Neural crest cell (in vitro differentiated cells): ENCODE results near the gene STAB2. TPM values are rescaled to one million over a fixed set of nuclear protein-coding genes. Genes with fewer than 3 reads are reported as not detected.

Experiments
- DNase-seq: peaks from one replicate; pipeline ENCODE4 v3.0.0; 2021; ENCODE audit warnings: low read depth, mixed read lengths, low spot score
- H3K27ac Mint-ChIP-seq: one replicate; pipeline ENCODE4 v1.8.0; 2021; ENCODE audit warnings: mild to moderate bottlenecking, mixed read lengths; ENCODE audit not compliant: unreplicated experiment
- H3K27me3 Mint-ChIP-seq: 2 replicates; pipeline ENCODE4 v1.8.0; 2021; ENCODE audit warnings: low read depth, mild to moderate bottlenecking, mixed read lengths
- H3K36me3 Mint-ChIP-seq: 2 replicates; pipeline ENCODE4 v1.8.0; 2021; ENCODE audit warnings: low read depth, mild to moderate bottlenecking, mixed read lengths
- H3K4me1 Mint-ChIP-seq: 2 replicates; pipeline ENCODE4 v1.8.0; 2021; ENCODE audit warnings: mixed read lengths
- H3K4me3 Mint-ChIP-seq: one replicate; pipeline ENCODE4 v1.8.0; 2021; ENCODE audit warnings: mild to moderate bottlenecking, mixed read lengths
- H3K9me3 Mint-ChIP-seq: 2 replicates; pipeline ENCODE4 v1.8.0; 2021; ENCODE audit warnings: mixed read lengths
- total RNA-seq: library from RNA; stranded (reverse); gene quantifications from 2 replicates; pipeline ENCODE4 v1.2.1, GENCODE V29; 2021
- TF ChIP-seq, protein P1 (sequence below): fragments of 200-600 bp; sonication (generic); conservative IDR thresholded peaks from 2 replicates; pipeline ENCODE4 v1.5.0; 2021; ENCODE audit warnings: antibody characterized with exemption, mild to moderate bottlenecking

The STAB2 gene
- total RNA-seq, 1 donor from 2014 or later: not detected

DNA sequence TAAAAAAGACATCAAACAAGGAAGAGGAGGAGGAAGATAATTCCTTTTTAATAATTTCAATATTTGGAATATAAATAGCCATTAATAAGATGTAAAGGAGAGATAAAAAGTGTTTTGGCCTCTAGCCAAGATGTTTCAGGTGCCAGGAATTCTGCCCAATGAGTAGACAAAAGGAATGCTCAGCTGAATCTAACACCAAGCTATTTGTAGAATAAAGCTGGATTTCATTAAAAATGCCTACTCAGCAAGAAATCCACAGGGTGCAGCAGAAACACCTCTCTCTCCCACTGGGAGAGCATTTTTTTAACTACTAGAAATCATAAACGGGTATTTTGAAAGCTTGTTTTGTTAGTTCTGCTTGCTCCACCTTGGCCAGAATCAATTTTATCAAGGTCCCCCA, 4.1 kb upstream of the STAB2 start:
- Mint-ChIP-seq H3K4me3 (no peak overlapping the region), H3K4me1 (peaks cover 2% of the 10 kb centered on the region), H3K27ac (no peak overlapping the region), H3K36me3 (no peaks in the 10 kb centered on the region), H3K9me3 (no peaks in the 10 kb centered on the region), H3K27me3 (peaks cover 20% of the 10 kb centered on the region)
- no peak for DNase-seq
- TF ChIP-seq, protein P1, sequence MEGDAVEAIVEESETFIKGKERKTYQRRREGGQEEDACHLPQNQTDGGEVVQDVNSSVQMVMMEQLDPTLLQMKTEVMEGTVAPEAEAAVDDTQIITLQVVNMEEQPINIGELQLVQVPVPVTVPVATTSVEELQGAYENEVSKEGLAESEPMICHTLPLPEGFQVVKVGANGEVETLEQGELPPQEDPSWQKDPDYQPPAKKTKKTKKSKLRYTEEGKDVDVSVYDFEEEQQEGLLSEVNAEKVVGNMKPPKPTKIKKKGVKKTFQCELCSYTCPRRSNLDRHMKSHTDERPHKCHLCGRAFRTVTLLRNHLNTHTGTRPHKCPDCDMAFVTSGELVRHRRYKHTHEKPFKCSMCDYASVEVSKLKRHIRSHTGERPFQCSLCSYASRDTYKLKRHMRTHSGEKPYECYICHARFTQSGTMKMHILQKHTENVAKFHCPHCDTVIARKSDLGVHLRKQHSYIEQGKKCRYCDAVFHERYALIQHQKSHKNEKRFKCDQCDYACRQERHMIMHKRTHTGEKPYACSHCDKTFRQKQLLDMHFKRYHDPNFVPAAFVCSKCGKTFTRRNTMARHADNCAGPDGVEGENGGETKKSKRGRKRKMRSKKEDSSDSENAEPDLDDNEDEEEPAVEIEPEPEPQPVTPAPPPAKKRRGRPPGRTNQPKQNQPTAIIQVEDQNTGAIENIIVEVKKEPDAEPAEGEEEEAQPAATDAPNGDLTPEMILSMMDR: no peak

DNA sequence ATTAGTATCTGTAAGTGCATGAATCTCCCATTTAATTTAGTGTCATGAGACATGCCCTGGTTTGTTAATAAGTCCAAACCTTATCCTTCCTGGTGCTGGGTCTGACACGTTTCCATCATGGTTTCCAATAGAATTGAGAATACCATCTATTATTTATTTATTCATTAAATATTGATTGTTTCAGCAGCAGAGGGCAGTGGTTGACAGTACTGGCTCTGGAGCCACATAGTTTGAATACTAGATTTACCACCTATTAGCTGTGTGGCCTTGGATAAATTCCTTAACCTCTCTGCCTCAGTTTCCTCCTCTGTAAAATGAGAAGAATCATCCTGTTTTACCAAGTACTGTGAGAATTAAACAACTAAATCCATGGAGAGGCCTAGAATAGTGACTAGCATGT, 941 bp upstream of the STAB2 start:
- Mint-ChIP-seq H3K36me3 (no peaks in the 10 kb centered on the region), H3K27ac (no peak overlapping the region), H3K4me3 (no peak overlapping the region), H3K4me1 (peaks cover 11% of the 10 kb centered on the region), H3K9me3 (no peaks in the 10 kb centered on the region), H3K27me3 (peaks cover 10% of the 10 kb centered on the region)
- no peak for DNase-seq
- TF ChIP-seq, protein P1: no peak

DNA sequence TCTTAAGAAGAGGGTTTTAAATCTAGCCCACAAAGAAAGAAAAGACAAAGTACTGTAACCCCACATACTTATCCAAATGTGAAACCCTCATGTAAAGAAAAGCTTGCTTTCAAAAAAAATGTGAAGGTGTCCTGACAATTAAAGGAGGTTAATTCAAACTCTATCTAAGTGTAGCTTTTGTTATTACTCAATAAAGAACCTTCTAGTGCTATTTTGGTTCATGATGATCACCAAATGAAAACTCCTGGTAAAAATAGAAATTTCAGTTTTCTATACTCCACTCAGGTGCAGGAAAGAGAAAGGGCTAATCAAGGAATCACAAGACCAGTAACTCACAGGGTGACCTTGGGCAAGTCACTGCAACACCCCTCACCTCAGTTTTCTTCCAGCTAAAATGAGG, 1.6 kb downstream of the STAB2 start:
- Mint-ChIP-seq H3K4me1 (peaks cover 11% of the 10 kb centered on the region), H3K27me3 (peaks cover 10% of the 10 kb centered on the region), H3K27ac (no peak overlapping the region), H3K4me3 (no peak overlapping the region), H3K36me3 (no peaks in the 10 kb centered on the region), H3K9me3 (no peaks in the 10 kb centered on the region)
- DNase-seq: no peak
- TF ChIP-seq, protein P1: no peak

DNA sequence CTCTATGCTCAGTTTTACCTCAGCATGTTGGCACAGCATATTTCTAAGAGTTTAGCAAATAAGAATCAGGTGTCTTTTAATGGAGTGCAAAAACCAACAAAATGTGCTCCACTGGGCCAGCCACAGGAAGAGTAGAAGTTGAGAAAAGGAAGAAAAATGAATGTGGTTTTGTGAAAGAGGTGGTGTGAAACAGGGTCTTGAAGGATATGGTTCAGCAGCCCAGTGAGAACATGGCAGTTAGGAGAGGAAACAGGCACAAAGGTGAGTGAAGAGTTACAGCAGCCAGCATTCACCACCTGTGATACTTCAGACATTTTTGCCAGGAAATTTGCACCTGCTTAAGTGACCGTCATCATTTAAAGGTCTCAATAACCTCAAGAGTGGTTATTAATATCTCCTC, 2.4 kb downstream of the STAB2 start:
- H3K9me3 Mint-ChIP-seq: no peaks in the 10 kb centered on the region
- no peaks in the 10 kb centered on the region for H3K36me3 Mint-ChIP-seq
- H3K4me1 Mint-ChIP-seq: peaks cover 11% of the 10 kb centered on the region
- no peak overlapping the region for H3K4me3 Mint-ChIP-seq
- no peak for DNase-seq
- peaks cover 8% of the 10 kb centered on the region for H3K27me3 Mint-ChIP-seq
- H3K27ac Mint-ChIP-seq: no peak overlapping the region
- TF ChIP-seq, protein P1: no peak

DNA sequence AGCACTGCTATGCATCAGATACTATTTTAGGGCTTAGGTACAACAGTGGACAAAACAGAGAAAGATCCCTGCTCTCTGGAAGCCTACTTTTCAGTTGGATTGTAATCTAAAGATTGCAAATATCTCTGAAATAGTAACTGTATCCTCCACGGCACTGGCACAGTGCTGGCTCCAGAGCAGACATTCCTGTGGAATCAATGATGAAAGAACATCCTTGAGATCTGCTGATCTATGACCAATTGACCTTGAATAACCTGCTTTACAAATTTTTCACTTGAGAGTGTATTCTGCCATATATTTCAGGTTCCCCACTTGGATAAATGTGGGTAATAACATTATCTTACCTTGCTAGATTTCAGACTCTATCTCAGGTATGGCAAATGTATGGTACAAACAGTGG, 3.2 kb downstream of the STAB2 start:
- Mint-ChIP-seq H3K36me3 (no peaks in the 10 kb centered on the region), H3K4me3 (no peak overlapping the region), H3K27me3 (peaks cover 4% of the 10 kb centered on the region), H3K9me3 (no peaks in the 10 kb centered on the region), H3K27ac (no peak overlapping the region), H3K4me1 (peaks cover 11% of the 10 kb centered on the region)
- TF ChIP-seq, protein P1: no peak
- no peak for DNase-seq

DNA sequence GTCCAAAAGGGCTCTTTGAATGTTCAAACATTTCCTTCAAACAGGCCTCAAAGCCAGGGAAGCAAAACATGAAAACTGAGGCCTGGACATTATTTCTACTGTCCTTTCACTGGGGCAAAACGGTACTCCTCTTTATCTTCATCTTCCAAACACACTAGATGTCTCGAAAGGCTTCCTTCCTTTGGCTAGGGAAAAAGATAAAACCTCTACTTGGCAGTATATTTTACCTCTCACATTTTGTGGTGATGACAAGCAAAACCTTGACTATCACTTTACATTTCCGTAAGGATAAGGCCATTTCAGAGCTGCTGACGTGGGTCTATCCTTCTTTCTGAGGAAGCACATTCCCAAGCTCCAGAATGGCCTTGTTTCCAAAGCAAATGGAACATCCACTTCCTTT, 9.9 kb downstream of the STAB2 start:
- Mint-ChIP-seq H3K27ac (no peak overlapping the region), H3K9me3 (no peaks in the 10 kb centered on the region), H3K4me3 (no peak overlapping the region), H3K4me1 (no peaks in the 10 kb centered on the region), H3K27me3 (peaks cover 4% of the 10 kb centered on the region), H3K36me3 (no peaks in the 10 kb centered on the region)
- TF ChIP-seq, protein P1: no peak
- DNase-seq: no peak
